ENCODE results near the gene FRS3. TPM values are rescaled to one million over a fixed set of nuclear protein-coding genes. Genes with fewer than 3 reads are reported as not detected.

FRS3 gene
- total RNA-seq, 2 experiments from 2014 or later, result 5.6 to 8.7 TPM

GRCh38 chr6:41821266-41821665, 41.6 kb upstream of the FRS3 start:
- H3K27ac ChIP-seq (ENCODE audit: low read depth, low read length, poor library complexity, severe bottlenecking), result no peak overlapping the region
- ChIA-PET CTCF (ENCODE audit: unreplicated experiment) (no interaction called here), POLR2A (no interaction called here)
- no peaks in the 10 kb centered on the region for H3K9me2 ChIP-seq (ENCODE audit: insufficient read depth, low read length)
- no peaks in the 10 kb centered on the region for H3K36me3 ChIP-seq (ENCODE audit: insufficient read depth, low read length)
- DNase-seq (ENCODE audit: low spot score), result no peak
- no peaks in the 10 kb centered on the region for H3K79me2 ChIP-seq (ENCODE audit: insufficient read depth, low read depth, low read length)
- no peak for TF ChIP-seq CTCF (conservative IDR thresholded peaks at IDR 0.05; ENCODE audit: low read length)
- TF ChIP-seq EZH2phosphoT487 (IDR thresholded peaks at IDR 0.05; ENCODE audit: borderline replicate concordance, low read depth, low read length), result no peak
- no peaks in the 10 kb centered on the region for H3K9me3 ChIP-seq (ENCODE audit: low read length)
- intact Hi-C loops (cut with micrococcal nuclease; ENCODE audit: unreplicated experiment), result no loop called here
- no peak overlapping the region for H3K4me3 ChIP-seq (ENCODE audit: low read depth, low read length, poor library complexity, severe bottlenecking)
- no peak overlapping the region for H3K4me2 ChIP-seq (ENCODE audit: low read length)
- no TSS peak for BruUV-seq (replicated peaks)
- peaks cover 1% of the 10 kb centered on the region for H3K4me1 ChIP-seq (ENCODE audit: insufficient read depth, low read length, poor library complexity, severe bottlenecking)
- H2AFZ ChIP-seq (ENCODE audit: low read length), result no peak overlapping the region
- H4K20me1 ChIP-seq (ENCODE audit: insufficient read depth, low read length), result no peaks in the 10 kb centered on the region

GRCh38 chr6:41818271-41819054, 38.8 kb upstream of the FRS3 start:
- no peaks in the 10 kb centered on the region for H4K20me1 ChIP-seq (ENCODE audit: insufficient read depth, low read length)
- intact Hi-C loops (cut with micrococcal nuclease; ENCODE audit: unreplicated experiment), result no loop called here
- no peaks in the 10 kb centered on the region for H3K9me3 ChIP-seq (ENCODE audit: low read length)
- H3K4me2 ChIP-seq (ENCODE audit: low read length), result no peak overlapping the region
- no peak for TF ChIP-seq CTCF (conservative IDR thresholded peaks at IDR 0.05; ENCODE audit: low read length)
- TF ChIP-seq EZH2phosphoT487 (IDR thresholded peaks at IDR 0.05; ENCODE audit: borderline replicate concordance, low read depth, low read length), result no peak
- H3K9me2 ChIP-seq (ENCODE audit: insufficient read depth, low read length), result no peaks in the 10 kb centered on the region
- ChIA-PET POLR2A (interaction anchor here (0.8 to 1.8 kb wide), 2 partner anchors 13 to 51 kb away, joined by 3 to 5 read pairs; no protein-coding TSS in a partner anchor), CTCF (ENCODE audit: unreplicated experiment) (no interaction called here)
- no peaks in the 10 kb centered on the region for H3K79me2 ChIP-seq (ENCODE audit: insufficient read depth, low read depth, low read length)
- H3K4me3 ChIP-seq (ENCODE audit: low read depth, low read length, poor library complexity, severe bottlenecking), result no peak overlapping the region
- H3K36me3 ChIP-seq (ENCODE audit: insufficient read depth, low read length), result no peaks in the 10 kb centered on the region; the same call in 1 of the 2 replicates
- H3K27ac ChIP-seq (ENCODE audit: low read depth, low read length, poor library complexity, severe bottlenecking), result no peak overlapping the region
- no peak overlapping the region for H2AFZ ChIP-seq (ENCODE audit: low read length)
- DNase-seq (ENCODE audit: low spot score), result no peak
- no TSS peak for BruUV-seq (replicated peaks)
- peaks cover 6% of the 10 kb centered on the region for H3K4me1 ChIP-seq (ENCODE audit: insufficient read depth, low read length, poor library complexity, severe bottlenecking)

GRCh38 chr6:41815587-41815986, 35.9 kb upstream of the FRS3 start:
- DNase-seq (ENCODE audit: low spot score), result no peak
- H3K27ac ChIP-seq (ENCODE audit: low read depth, low read length, poor library complexity, severe bottlenecking), result no peak overlapping the region
- H3K9me2 ChIP-seq (ENCODE audit: insufficient read depth, low read length), result no peaks in the 10 kb centered on the region
- no peak overlapping the region for H3K4me2 ChIP-seq (ENCODE audit: low read length)
- CTCF ChIA-PET (ENCODE audit: unreplicated experiment), result interaction anchor here (0.6 kb wide), 1 partner anchor 80 kb away, joined by 3 read pairs; no protein-coding TSS in a partner anchor
- peaks cover 6% of the 10 kb centered on the region for H3K4me1 ChIP-seq (ENCODE audit: insufficient read depth, low read length, poor library complexity, severe bottlenecking)
- no peaks in the 10 kb centered on the region for H3K9me3 ChIP-seq (ENCODE audit: low read length)
- no peak for TF ChIP-seq CTCF (conservative IDR thresholded peaks at IDR 0.05; ENCODE audit: low read length)
- TF ChIP-seq EZH2phosphoT487 (IDR thresholded peaks at IDR 0.05; ENCODE audit: borderline replicate concordance, low read depth, low read length), result no peak
- H2AFZ ChIP-seq (ENCODE audit: low read length), result no peak overlapping the region
- H3K4me3 ChIP-seq (ENCODE audit: low read depth, low read length, poor library complexity, severe bottlenecking), result no peak overlapping the region
- H4K20me1 ChIP-seq (ENCODE audit: insufficient read depth, low read length), result no peaks in the 10 kb centered on the region
- no peaks in the 10 kb centered on the region; the same call in 1 of the 2 replicates for H3K36me3 ChIP-seq (ENCODE audit: insufficient read depth, low read length)
- POLR2A ChIA-PET, result interaction anchor here (1.2 kb wide), 1 partner anchor 14 kb away, joined by 3 read pairs; no protein-coding TSS in a partner anchor
- BruUV-seq (replicated peaks), result no TSS peak
- H3K79me2 ChIP-seq (ENCODE audit: insufficient read depth, low read depth, low read length), result no peaks in the 10 kb centered on the region
- intact Hi-C loops (cut with micrococcal nuclease; ENCODE audit: unreplicated experiment), result no loop called here
